Body of pancreas (tissue), 4 donors: Measurements from ENCODE around the gene CACNA2D4.

Experiments
- CTCF ChIP-seq, 7 experiments: fragments of 450-650 bp in 4 of 7; fragments of 200-600 bp in 3 of 7; sonication (generic) in 3 of 7; IDR thresholded peaks; one replicate each; pipeline ENCODE4 v1.5.1; 2016 to 2019; ENCODE audit warnings: antibody characterized with exemption in 7 of 7
- POLR2A ChIP-seq, 3 donors: fragments of 450-650 bp; IDR thresholded peaks; one replicate each; pipeline ENCODE4 v1.6.1; 2016; ENCODE audit warnings: antibody characterized with exemption in 3 of 3, mild to moderate bottlenecking in 2 of 3

- no peak for TF ChIP-seq CTCF (IDR thresholded peaks at IDR 0.05)
- TF ChIP-seq POLR2A (IDR thresholded peaks at IDR 0.05) = no peak
These were observed 139.5 kb downstream of the CACNA2D4 start for GRCh38 chr12:1778911-1779310.
